LNCaP clone FGC (cell line): ENCODE measurements around the gene FGF14.
"Not testable (repeated sequence)": the region's sequence is repeated elsewhere in the genome, so short reads cannot be mapped to it uniquely, and the experiment has no call there.

ENCODE experiments used
- DNase-seq: peaks from one replicate; pipeline ENCODE4 v3.0.0-alpha.2; 2011; ENCODE audit warnings: low read depth
- H3K4me3 ChIP-seq: 2 replicates; pipeline ENCODE4 v1.5.1; 2011; ENCODE audit warnings: mild to moderate bottlenecking, low read depth, low read length, control low read depth
- TF ChIP-seq, protein P1 (sequence below): IDR thresholded peaks from 2 replicates; pipeline ENCODE4 v1.5.1; 2012; ENCODE audit warnings: mild to moderate bottlenecking; ENCODE audit not compliant: control insufficient read depth, insufficient read depth; ENCODE audit errors: extremely low read depth

FGF14 gene

DNA sequence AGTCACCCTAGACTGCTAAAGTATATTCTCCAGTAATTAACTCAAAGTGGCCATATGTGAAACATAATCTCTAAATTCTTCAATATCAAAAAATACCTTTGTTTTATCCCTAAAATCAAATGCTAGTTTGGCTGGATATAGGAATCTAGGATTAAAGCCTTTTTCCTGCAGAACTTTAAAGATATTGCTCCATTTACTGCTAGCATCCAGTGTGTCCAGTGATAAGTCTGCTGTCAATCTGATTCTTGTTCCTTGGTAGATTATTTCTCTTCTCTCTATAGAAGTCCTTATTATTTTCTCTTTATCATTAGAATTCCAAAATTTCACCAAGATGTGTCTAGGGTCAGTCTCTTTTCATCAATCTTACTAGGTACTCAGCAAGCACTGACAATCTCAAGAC lies 384.6 kb downstream of the FGF14 start:
- no peak for DNase-seq
- TF ChIP-seq, protein P1, sequence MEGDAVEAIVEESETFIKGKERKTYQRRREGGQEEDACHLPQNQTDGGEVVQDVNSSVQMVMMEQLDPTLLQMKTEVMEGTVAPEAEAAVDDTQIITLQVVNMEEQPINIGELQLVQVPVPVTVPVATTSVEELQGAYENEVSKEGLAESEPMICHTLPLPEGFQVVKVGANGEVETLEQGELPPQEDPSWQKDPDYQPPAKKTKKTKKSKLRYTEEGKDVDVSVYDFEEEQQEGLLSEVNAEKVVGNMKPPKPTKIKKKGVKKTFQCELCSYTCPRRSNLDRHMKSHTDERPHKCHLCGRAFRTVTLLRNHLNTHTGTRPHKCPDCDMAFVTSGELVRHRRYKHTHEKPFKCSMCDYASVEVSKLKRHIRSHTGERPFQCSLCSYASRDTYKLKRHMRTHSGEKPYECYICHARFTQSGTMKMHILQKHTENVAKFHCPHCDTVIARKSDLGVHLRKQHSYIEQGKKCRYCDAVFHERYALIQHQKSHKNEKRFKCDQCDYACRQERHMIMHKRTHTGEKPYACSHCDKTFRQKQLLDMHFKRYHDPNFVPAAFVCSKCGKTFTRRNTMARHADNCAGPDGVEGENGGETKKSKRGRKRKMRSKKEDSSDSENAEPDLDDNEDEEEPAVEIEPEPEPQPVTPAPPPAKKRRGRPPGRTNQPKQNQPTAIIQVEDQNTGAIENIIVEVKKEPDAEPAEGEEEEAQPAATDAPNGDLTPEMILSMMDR, result no peak
- no peak overlapping the region for H3K4me3 ChIP-seq

DNA sequence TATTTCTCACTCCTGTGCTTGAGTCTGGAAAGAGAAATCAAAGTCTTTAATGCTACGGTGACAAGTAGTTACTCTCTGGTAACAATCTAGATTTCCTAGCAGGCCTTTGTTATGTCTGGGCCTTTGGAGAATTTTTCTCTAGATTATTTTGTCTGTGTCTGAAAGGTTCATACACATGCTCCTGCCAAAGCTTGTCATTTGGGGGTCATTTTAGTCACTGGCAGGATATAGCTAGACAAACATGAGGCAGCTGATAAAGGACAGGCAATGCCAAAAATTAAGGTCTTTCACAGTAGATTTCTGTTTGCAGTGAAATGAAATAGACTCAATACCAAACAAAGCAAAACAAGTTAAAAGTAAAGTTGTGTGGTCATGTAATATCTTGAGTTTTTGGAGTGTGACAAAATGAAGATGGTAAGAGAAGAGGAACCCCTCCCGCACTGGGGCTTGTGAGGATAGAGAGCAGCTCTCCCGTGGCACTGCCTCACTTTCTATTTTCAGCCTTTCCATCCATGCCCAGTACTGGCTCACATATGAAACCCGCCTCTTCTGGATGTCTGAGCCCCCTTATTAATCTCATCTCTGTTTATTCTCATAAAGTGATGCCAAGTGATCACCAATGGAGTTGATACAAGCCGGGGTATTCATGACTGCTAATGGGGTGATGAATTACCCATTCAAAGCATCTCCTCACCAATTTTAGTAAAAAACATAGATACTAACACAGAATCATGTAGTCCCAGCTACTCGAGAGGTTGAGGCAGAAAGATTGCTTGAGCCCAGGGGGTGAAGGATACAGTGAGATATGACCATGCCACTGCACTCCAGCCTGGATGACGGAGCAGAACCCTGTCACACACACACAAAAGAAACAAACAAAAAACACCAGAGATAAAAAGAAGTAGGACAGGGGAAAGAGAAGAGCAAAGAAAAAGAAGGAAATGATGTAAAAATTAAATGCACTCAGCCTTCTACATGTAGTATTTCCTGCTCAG lies 389.3 kb downstream of the FGF14 start:
- TF ChIP-seq, protein P1, result no peak
- no peak for DNase-seq
- no peak overlapping the region for H3K4me3 ChIP-seq

DNA sequence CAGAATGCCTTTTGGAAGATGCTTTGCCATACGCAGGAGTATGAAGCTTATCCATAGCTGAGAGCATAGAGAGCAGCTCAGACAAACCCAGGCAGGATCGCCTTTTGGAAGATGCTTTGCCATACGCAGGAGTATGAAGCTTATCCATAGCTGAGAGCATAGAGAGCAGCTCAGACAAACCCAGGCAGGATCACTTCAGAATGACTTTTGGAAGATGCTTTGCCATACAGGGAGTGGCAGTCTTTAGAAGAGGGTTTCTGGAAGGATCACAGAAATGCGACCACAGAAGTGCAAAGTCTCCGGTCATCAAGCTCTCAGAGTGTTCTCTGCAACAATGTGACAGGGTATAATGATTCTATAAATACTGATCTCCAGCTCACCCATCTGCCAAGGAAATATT lies 390.4 kb downstream of the FGF14 start:
- H3K4me3 ChIP-seq, DNase-seq: not testable (repeated sequence)

DNA sequence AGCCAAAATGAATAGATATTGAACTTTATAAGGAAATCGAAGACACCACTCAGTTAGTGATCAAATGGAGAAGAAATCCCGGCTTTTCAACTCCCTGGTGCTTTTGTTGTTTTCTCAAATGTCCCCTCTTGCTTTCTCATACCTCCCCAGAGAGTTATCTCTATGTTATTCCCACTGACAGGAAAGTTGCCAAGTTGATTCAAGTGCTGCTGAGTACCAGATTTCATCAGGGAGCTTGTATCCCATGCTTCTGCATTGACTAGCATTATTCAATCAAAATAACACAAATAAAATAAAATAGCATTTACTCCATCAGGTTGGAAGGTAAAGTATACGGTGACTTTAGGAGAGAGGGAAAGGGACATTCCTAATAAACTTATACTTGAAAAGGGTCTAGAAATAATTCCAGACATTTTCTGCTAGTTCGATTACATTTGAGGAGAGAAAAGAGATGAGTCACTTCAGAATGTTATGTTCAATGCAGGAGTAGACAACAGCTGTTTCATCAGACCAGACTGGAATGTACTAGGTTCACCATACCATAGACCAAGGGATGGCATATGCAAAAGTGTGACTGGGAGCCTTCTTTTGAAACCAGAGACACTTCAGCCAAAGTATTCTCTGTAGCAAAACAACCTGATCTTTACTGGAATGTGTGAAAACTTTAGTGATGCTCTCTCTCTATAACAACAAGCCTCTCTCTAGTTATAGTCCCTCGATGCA lies 397.8 kb downstream of the FGF14 start:
- TF ChIP-seq, protein P1, result no peak
- H3K4me3 ChIP-seq, result no peak overlapping the region
- no peak for DNase-seq

DNA sequence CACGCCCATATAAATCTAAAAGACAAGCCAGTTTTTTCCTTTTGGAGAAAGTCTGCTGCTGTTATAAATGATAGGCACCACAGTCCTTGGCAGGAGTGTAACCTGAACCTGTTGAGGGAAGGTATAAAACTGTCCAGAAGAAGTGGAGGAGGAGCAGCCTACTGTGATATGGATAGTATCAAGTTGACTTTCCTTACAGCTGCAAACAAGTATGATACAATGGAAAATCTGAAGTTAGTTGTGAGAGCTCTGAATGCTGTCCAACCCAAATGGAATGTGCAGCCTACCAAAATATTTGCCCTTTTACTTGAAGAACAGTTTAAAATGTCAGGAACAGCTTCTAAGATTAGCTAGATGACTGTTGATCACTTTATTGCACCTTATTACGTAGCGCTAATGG lies 399.6 kb downstream of the FGF14 start:
- no peak for DNase-seq
- no peak overlapping the region for H3K4me3 ChIP-seq
- TF ChIP-seq, protein P1, result no peak

DNA sequence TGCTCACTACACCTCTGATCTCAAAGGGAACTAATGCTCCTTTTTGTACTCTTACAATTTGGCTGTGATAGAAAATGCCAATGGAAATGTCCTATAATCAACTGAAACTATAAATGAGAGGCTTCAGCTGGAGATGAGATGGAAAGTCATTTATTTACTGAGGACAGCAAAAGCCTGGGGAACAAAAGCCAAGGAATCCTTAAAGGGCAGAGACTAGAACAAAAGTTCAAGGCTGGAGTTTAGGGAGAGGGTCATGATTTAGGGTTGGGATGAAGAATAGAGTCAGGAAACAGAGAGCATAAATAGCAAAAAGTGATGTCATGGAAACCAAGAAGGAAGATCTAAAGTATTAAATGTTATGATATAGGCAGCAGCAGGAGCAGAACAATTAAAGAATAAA lies 401.1 kb downstream of the FGF14 start:
- DNase-seq, result no peak
- TF ChIP-seq, protein P1, result no peak
- no peak overlapping the region for H3K4me3 ChIP-seq

DNA sequence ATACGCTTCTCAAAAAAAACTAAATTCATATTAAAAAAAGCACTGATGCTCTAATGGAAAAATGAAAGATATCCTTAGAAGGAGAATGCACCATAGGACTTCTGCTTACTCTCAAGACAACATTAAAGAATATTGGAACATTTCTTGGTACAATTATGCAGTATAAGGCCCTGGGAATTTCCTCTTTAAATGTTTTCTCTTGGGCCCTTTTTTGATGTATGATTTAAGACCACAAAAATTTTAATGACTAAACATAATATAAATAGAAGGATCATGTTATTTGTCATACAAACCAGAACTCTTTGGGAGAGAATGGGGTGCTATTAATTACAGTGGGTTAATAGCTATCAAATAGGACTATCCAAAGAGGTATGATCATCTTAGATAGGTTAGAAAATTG lies 403.7 kb downstream of the FGF14 start:
- TF ChIP-seq, protein P1, result no peak
- no peak for DNase-seq
- no peak overlapping the region for H3K4me3 ChIP-seq
